Heart left ventricle (tissue), 13 donors: ENCODE measurements around the gene RUFY3.

ENCODE experiments used
- CTCF ChIP-seq, 12 donors: fragments of 200-600 bp; sonication (generic) in 4 of 12; IDR thresholded peaks; one replicate each; pipeline versions ENCODE4 v1.5.0 to v1.8.0; 2018 to 2022; ENCODE audit warnings: antibody characterized with exemption in 12 of 12, mild to moderate bottlenecking in 5 of 12
- POLR2A ChIP-seq, 2 donors: fragments of 450-650 bp; IDR thresholded peaks; one replicate each; pipeline ENCODE4 v1.6.1; 2017; ENCODE audit warnings: antibody characterized with exemption in 2 of 2, mild to moderate bottlenecking in 2 of 2, moderate library complexity in 2 of 2
- donor health status: ischemic (EF 13 %, LVEDD 7.1; RV severe dilation, severe dysfunction).
- donor health status: DM: no; HTN: yes; CAD: no.
- donor health status: DM: no; HTN: no; CAD: no.
- donor health status: ischemic (EF 25% LVEDD 6.9; RV normal size, moderate dysfunction).
- donor health status: ischemic (EF 25% LVEDD 5.7; RV mildly dilated, moderate dysfunction).
- donor health status: ischemic (EF 35%, LVEDD 5.7; RV mildly dilated, moderate dysfunction).
- donor health status: nonischemic (EF 11% LVEDD 7.7; RV severe dilation, severe dysfunction).
- donor health status: DM: yes; HTN: yes; CAD: no.
- donor health status: PGD.
- donor health status: ischemic (EF 29% LVEDD 5.4; RV normal size, mild dysfunction).
- donor health status: nonischemic (EF 23%, LVEDD 6.1; RV moderate dilation, normal function).

- TF ChIP-seq CTCF (IDR thresholded peaks at IDR 0.05) (no peak), POLR2A (IDR thresholded peaks at IDR 0.05) (no peak)
Measured at GRCh38 chr4:70739496-70740337, 18.0 kb downstream of the RUFY3 start.
